HG02571 (cell line): Measurements from ENCODE around the gene RNF157.
A peak's percentile ranks its signal among the peaks of the same experiment; 100 is the strongest.

Source experiments
- ATAC-seq: cut with Tn5 transposase; IDR thresholded peaks from one replicate; pipeline ENCODE4 v1.9.1; 2021; ENCODE audit warnings: mild to moderate bottlenecking, moderate library complexity; ENCODE audit not compliant: unreplicated experiment

The RNF157 gene

GRCh38 chr17:76240461-76241203, at the start of gene RNF157:
Gene RNF157 (minus strand): TSS chr17:76240493. CDS start chr17:76240240, 253 bp downstream.
- peak; percentile 77 for ATAC-seq

- ATAC-seq: no peak
These were observed 41.5 kb upstream of the RNF157 start for GRCh38 chr17:76281573-76282371.

GRCh38 chr17:76280650-76281049, 40.4 kb upstream of the RNF157 start:
- no peak for ATAC-seq

GRCh38 chr17:76279742-76280287, 39.5 kb upstream of the RNF157 start:
- no peak for ATAC-seq

- no peak for ATAC-seq
These were observed 38.9 kb upstream of the RNF157 start for GRCh38 chr17:76278952-76279741.

GRCh38 chr17:76278268-76278908, 38.1 kb upstream of the RNF157 start:
- ATAC-seq: no peak

- ATAC-seq: no peak
These were observed 37.3 kb upstream of the RNF157 start for GRCh38 chr17:76277300-76278267.

- no peak for ATAC-seq
These were observed 36.4 kb upstream of the RNF157 start for GRCh38 chr17:76276461-76277299.

- no peak for ATAC-seq
These were observed 35.8 kb upstream of the RNF157 start for GRCh38 chr17:76276069-76276431.

GRCh38 chr17:76275382-76276068, 35.2 kb upstream of the RNF157 start:
- no peak for ATAC-seq

GRCh38 chr17:76274112-76274956, 34.0 kb upstream of the RNF157 start:
- ATAC-seq: no peak

GRCh38 chr17:76273445-76274111, 33.3 kb upstream of the RNF157 start:
- ATAC-seq: no peak

GRCh38 chr17:76272541-76273444, 32.5 kb upstream of the RNF157 start:
- ATAC-seq: peak; percentile 9

- peak; percentile 45 for ATAC-seq
These were observed 31.6 kb upstream of the RNF157 start for GRCh38 chr17:76271669-76272540.
